GM12874 (cell line): ENCODE measurements around the gene CNTROB.

Experiments used
- TF ChIP-seq, protein P1 (sequence below): IDR thresholded peaks from 2 replicates; pipeline ENCODE4 v1.5.1; 2011; ENCODE audit warnings: low read depth, mild to moderate bottlenecking, control low read depth, low read length, moderate library complexity; ENCODE audit not compliant: insufficient read depth

The CNTROB gene

DNA sequence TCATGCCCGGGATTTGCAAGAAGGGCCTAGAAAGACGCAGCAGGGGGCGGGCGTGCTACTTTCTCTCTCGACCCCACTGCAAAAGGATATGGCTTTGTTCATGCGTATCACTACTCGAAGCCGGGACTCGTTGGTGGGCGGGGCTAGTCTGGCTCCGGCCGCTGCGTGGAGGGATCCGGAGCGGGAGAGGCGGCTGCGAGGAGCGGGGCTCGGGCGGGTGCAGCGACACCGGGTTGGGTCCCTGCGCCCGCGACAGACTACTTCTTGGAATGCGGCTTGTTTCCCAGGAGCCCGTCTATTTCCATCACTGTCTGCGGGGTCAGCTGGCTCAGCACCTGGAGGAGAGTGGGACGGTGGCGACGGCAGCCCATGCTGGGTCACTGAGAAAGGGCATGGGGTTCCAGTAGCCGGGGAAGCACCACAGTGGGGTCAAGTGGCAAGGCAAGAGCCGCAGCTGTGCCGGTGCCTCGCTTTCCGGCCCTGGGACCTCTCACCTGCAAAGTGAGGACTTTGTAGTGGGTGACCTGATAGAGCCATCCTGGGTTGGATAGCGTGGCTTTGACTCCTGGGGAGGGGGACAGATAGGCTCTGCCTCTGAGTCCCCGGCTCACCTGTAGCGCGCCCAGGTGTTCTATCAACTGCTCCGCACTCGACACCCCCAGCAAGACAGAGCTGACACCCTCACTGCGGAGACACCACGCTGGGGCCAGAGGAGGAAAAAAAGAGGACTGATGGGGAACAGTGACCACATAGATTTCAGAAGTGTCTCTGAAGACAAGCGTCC lies 9.0 kb upstream of the CNTROB start:
- TF ChIP-seq, protein P1, sequence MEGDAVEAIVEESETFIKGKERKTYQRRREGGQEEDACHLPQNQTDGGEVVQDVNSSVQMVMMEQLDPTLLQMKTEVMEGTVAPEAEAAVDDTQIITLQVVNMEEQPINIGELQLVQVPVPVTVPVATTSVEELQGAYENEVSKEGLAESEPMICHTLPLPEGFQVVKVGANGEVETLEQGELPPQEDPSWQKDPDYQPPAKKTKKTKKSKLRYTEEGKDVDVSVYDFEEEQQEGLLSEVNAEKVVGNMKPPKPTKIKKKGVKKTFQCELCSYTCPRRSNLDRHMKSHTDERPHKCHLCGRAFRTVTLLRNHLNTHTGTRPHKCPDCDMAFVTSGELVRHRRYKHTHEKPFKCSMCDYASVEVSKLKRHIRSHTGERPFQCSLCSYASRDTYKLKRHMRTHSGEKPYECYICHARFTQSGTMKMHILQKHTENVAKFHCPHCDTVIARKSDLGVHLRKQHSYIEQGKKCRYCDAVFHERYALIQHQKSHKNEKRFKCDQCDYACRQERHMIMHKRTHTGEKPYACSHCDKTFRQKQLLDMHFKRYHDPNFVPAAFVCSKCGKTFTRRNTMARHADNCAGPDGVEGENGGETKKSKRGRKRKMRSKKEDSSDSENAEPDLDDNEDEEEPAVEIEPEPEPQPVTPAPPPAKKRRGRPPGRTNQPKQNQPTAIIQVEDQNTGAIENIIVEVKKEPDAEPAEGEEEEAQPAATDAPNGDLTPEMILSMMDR, result 0 out of 2 replicates have a peak, but pooled peaks have one; percentile 10

DNA sequence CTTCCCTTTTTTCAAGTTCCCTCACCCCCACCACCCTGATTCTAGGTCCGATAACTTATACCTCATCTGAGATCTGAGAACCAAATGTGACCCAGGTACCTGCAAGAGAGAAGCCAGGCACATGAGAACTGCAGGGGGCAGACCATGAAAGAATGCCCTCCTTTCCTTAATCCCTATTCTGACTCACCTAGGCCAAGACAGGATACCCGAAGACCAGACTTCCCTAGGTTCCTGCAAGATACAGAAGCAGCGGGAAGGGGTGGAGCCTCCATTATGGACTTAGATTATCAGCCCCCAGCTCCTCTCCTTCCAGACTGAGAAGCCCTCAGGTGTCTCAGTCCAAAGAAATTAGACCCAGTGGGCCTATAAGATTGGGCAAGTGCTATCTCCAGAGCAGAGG lies 4.4 kb upstream of the CNTROB start:
- TF ChIP-seq, protein P1, result no peak

DNA sequence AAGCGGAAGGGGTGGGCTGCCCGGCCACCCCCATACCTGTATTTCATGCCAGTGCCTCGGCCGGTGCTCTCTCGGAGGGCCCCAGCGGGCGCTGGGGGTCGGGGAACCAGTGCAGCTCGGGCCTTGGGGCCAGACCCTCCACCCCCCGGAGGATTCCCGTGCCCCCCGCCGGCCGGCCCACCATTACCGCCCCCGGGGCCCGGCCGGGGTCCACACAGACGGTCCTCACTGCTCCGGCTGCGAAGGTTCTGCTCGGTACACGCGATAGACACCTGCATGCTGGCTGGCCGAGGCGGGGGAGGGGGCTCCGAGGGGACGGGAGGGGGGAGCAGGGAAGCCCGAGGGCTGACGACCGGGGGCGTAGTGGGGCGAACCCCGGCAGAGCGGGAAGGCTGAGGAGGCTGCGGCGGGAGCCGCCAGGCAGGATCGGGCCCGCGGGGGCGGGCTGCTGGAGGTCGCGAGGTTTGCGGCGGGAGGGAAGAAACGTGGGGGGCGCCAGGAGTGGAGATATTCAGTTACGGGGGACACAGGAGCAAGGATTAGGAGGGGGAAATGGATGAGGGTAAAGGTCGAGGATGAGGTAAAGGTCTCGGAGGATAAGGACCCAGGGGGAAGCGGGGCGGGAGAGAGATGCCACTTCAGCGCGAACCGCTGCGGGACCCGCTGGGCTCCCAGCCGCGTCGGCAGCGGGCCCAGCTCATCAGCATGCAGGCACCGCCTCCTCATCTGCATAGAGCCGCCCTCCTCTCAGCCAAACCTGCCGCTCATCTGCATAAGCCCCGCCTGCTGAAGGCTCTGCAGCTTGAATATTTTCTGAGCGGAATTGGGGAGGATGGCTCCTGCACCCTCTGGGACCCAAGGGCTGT lies 2.6 kb upstream of the CNTROB start, which contains the start of gene KCNAB3:
TSS of gene KCNAB3 (minus strand) at position 699 of the 866 bp plus-strand sequence. CDS start at position 278, 421 bp downstream.
- TF ChIP-seq, protein P1, result no peak

DNA sequence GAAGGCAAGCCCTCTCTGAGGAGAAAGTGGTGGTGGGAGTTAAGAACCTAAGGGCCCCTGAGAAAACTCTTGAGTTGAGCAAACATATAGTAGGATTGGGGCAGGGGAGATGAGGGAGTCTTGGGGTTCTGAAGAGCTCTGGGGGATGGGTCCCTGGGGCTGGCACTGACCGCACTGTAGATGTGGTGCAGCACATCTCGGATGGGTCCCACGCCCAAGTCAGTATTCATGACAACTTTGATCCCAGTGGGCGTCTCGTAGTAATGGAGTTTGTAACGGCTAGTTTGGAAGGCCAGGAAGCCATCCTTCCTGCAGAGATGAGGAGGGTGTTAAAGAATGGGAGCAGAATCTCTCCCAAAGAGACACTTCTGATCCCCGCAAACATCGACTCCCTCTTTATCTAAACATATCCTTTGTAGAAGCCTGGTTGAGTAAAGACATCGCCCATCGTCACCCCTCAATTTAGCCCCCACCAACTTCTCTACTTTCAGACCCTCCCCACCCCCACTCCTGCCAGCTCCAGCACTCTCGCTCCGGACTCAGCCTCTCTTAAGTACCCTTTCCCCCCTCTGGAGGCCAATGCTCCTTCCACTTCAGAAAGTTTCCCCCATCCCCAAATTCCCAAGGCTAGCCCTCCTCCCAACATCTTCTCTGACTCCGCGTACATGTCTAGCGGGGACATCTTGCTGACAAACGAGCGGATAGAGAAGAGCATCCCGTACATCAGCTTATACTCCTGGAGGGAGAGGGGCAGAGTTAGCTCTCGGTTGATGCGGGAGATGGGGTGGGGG lies 970 bp upstream of the CNTROB start:
- TF ChIP-seq, protein P1, result no peak

DNA sequence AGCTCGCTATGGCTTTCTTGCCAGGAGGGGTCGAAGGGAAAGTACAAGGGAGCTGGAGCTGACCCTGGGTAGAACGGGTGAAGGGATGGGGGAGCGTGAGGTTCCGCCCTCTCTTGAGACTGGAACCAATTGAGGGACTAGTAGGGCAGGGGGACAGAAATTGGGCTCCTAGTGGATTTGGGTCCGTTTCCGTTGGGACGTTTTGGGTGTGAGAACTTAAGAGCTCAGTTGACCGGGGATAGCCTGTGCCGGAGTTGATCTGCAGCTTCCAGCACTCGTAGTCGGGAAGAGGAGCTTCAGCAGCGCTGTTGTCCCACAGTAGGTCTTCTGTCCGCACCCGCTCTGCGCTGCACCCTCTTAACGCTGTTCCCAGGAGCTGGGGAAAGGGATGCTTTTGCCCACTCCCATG lies 481 bp downstream of the CNTROB start:
- TF ChIP-seq, protein P1, result no peak

DNA sequence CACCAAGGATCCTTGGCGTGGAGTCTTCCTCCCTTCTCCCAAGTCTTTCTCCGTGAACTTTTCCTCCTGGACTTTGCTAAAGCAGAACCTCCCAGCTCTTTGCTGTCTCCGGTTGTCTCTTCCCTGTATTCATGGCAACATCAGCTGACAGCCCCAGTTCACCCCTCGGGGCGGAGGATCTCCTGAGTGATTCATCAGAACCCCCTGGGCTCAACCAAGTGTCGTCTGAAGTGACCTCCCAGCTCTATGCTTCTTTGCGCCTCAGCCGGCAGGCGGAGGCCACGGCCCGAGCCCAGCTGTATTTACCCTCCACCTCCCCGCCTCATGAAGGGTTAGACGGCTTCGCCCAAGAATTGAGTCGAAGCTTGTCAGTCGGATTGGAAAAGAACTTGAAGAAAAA lies 943 bp downstream of the CNTROB start:
- TF ChIP-seq, protein P1, result peak; percentile 15; the same call in 1 of the 2 replicates
